HG03575 (cell line): ENCODE data around the gene THAP10.
"Not testable (repeated sequence)": the region's sequence is repeated elsewhere in the genome, so short reads cannot be mapped to it uniquely, and the experiment has no call there.

Source experiments
- ATAC-seq: cut with Tn5 transposase; IDR thresholded peaks from one replicate; pipeline ENCODE4 v1.9.1; 2021; ENCODE audit not compliant: unreplicated experiment, insufficient number of reproducible peaks, low FRiP score; ENCODE audit errors: extremely low read depth

Gene THAP10

DNA sequence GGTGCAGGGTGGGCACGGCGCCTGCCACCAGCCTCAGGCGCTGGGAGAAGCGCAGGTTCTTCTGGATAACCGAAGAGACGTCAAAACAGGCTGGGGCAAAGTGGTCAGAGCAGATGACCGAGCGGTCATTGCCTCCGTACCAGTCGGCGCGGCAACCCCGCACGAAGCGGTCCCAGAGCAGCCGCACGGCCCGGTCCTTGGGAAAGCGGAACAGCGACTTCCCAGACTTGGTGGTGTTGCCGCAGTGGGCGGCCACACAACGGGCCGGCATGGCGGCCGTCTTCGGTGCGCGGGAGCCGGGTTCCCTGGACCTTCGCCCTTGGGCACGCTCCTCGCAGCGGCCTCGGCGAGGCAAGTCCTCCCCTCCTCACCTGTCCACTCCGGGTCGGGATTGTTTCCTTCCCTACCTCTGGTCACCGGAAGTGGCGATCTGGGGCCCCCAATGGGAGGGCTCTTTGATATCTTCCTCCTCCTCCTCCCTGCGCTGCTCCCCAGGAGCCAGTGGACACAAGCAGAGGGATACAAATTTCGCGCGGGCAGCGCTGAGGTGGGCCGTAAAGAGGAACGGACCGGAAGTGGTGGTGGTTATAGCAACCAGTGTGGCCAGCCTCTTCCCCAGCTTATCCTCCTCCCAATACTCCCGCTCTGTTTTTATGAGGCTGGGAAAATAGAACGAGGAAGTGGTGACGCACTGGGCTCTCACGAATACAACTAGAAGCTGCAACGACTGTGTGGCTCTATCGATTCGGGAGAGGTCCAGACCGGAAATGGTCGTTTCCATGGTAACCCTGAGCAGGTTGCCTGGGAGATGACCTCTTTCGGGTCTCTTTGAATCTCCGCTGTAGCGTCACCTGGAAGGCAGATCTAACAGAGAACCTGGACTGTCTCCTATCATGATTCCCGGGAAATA, at the start of gene THAP10, which contains the start of gene LRRC49:
Gene THAP10, minus strand, starts transcription at position 432 of the 910 bp plus-strand sequence. Its CDS starts 161 bp downstream, at position 271.
Gene LRRC49, plus strand, starts transcription at position 825 of the 910 bp plus-strand sequence. Its CDS starts 69 bp downstream, at position 894.
- no peak for ATAC-seq

GRCh38 chr15:70936326-70936725, 44.1 kb upstream of the THAP10 start:
- no peak for ATAC-seq

DNA sequence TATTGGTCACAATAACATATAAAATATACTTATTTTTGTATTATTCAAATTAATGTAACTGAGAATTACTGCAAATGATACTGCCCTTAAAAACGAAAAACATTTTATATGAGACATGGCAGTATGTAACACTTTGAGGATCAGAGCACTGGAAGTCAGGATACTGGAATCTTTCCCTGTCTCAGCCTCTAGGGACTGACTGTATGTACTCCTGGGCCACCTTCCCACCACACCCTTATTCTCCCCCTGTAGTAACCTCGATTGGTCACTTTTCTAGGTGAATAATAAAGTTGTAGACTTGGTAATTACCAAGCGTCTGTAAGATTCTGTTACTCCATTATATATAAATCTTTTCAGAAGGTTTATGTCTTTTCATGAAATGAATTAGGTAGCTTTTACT, 43.4 kb upstream of the THAP10 start:
- no peak for ATAC-seq

- no peak for ATAC-seq
Measured at GRCh38 chr15:70933411-70933810, 41.2 kb upstream of the THAP10 start.

DNA sequence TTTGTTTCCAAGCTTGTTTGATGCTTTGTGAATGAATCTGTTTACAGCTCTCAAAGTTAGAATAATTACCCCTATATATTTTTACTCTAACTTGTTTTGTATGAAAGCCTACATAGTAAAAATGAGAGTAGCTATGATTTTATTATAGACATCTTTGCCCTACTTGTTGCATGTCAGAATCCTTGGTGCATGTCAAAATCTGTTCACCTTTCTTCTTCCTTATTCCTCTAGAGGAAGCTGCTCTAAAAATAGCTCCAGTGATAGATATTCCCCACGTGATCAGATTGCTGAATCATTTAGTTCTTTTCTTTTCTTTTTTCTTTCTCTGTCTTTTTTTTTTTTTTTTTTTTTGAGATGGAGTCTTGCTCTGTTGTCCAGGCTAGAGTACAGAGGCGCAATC, 40.2 kb upstream of the THAP10 start:
- ATAC-seq: no peak

DNA sequence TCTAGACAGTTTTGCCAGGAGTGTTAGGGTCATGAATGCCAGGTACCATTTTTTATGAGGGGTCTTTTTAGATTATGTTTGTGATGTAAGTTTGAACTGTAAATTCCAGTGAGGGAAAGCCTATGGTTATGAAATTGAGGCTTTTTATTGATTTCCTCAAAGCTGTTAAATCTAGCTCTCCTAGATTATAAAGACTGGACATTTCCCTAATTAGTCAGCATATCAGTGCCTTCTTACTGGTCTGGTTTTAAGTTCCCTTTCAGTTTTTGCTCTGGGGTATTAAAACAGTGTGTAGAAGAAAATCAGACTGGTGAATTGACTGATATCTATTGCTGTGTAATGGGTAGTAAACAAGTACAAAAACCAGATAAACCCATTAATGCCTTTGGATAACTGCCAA, 39.6 kb upstream of the THAP10 start:
- ATAC-seq: no peak

DNA sequence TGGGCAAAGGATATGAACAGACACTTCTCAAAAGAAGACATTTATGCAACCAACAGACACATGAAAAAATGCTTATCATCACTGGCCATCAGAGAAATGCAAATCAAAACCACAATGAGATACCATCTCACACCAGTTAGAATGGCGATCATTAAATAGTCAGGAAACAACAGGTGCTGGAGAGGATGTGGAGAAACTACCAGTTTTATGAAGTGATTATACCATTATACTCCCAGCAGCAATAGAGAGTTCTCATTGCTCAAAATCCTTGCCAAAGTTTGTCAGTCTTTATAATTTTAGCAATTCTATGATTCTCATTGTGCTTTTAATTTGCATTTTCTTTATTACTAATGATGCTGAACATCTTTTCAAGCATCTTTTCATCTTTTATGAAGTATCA, 34.7 kb upstream of the THAP10 start:
- ATAC-seq: not testable (repeated sequence)

GRCh38 chr15:70923311-70924080, 31.3 kb upstream of the THAP10 start:
- ATAC-seq: no peak

- ATAC-seq: no peak
Measured at GRCh38 chr15:70922119-70922518, 29.9 kb upstream of the THAP10 start.

- ATAC-seq: no peak
Measured at GRCh38 chr15:70920981-70921696, 28.9 kb upstream of the THAP10 start.

GRCh38 chr15:70917955-70918354, 25.7 kb upstream of the THAP10 start:
- ATAC-seq: no peak

- no peak for ATAC-seq
Measured at GRCh38 chr15:70916531-70916930, 24.3 kb upstream of the THAP10 start.

DNA sequence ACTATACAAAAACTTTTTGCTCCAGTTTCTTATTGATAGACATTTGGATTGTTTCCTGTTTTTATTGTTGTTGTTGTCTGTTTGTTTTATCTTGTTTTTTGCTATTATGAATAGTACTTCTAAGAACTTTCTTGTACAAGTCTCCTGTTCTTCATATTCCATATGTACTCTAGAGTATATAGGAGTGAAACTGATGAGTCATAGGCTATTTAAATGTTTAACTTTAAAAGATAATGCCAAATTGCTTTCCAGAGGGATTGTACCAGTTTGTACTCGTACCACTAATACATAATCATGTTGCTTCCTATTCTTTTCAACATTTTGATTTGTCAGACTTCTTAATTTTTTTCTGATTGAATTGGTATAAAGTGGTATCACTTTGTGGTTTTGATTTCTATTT, 20.0 kb upstream of the THAP10 start:
- no peak for ATAC-seq

GRCh38 chr15:70910958-70911357, 18.7 kb upstream of the THAP10 start:
- no peak for ATAC-seq

GRCh38 chr15:70907784-70908471, 15.7 kb upstream of the THAP10 start:
- no peak for ATAC-seq

DNA sequence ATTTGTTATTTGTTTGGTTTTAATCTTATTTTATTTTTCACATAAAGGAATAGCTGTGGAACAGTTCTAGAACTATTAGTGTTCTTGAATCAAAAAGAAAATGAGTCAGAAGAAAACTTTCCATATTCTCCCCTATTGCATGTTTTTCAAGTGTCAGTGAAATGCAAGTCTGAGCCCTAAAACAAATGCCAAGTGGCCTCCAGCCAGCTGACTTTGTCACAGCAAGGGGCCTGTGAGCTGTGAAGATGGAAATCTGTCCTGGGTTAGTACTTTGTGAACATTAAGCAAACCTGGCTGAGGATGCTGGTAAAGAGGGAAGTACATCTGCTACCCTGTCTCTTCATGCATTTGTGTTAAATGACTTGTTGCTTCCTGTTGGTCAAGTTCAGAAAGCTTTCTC, 14.6 kb upstream of the THAP10 start:
- ATAC-seq: no peak

DNA sequence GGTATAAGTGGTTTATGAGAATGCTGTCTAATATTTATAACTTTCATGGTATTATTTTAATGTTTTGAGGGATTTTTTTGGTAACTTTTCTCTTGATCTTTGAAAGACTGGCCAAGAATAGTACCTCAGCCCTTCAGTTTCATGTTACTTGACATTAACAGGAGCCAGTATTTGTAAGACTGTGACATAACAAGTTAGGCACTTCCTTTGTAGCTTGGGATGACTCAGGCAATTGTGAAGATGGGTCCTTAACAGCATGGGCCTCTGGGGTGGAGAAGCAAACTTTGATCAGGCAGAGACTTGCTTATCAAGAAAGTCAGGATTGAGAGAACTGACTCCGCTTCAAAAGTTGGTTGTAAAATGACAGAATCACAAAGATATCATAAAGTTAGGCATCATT, 9.9 kb upstream of the THAP10 start:
- ATAC-seq: no peak

DNA sequence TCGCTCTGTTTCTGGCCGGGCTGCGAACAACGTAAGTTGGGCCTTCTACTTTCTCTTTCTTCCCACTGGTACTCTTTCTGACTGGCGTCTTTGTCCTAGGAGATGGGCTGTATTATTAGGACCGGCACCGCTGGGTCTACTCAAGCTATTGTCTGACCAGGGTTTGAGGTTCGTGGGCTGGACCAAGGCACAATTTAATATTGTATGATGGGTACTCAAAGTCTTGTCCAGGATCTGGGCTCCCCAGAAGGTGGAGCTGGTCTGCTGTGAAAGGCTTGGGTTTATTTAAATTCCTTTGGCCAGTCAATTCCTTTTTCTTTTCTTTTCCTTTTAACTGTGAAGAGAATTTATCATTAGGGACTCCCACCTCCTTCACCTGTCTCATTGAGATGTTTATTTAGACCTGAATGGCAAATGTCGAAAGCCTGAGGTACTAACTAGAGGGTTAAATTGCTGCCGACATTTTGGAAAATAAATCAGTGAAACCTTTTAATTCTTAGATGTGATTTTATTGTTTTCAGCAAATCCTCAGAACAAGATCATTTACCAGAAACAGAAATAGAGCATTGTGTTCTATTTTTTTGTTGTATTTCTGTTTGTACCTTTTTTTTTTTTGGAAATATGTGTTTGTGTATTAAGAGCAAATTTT, 803 bp upstream of the THAP10 start:
- ATAC-seq: no peak
